Head of caudate nucleus (tissue), 42 donors: ENCODE results near the gene NPLOC4.
"Not testable (repeated sequence)": the region's sequence is repeated elsewhere in the genome, so short reads cannot be mapped to it uniquely, and the experiment has no call there.

Experiments used
- DNase-seq, 42 donors: peaks; one replicate each; pipeline versions ENCODE4 v3.0.0 to v3.0.0-alpha.2; 2020 to 2021; ENCODE audit warnings: mixed read lengths in 7 of 42
- intact Hi-C: fragments of 100-400 bp; cut with DNase I; formaldehyde crosslinking; loops from one replicate; pipeline ENCODE4 v1.15.0; 2022

The NPLOC4 gene

GRCh38 chr17:81599719-81600486 lies 37.0 kb downstream of the NPLOC4 start:
- intact Hi-C loops, result loop anchor here (2.0 kb wide), 1 partner anchor 347 kb away; no protein-coding TSS in a partner anchor
- peak in 1 of 42 donors; percentile 31 for DNase-seq

GRCh38 chr17:81593105-81593871 lies 43.6 kb downstream of the NPLOC4 start:
- intact Hi-C loops, result no loop called here
- DNase-seq, result peak in 19 of 42 donors; percentile 16 to 80 (median 45)

DNA sequence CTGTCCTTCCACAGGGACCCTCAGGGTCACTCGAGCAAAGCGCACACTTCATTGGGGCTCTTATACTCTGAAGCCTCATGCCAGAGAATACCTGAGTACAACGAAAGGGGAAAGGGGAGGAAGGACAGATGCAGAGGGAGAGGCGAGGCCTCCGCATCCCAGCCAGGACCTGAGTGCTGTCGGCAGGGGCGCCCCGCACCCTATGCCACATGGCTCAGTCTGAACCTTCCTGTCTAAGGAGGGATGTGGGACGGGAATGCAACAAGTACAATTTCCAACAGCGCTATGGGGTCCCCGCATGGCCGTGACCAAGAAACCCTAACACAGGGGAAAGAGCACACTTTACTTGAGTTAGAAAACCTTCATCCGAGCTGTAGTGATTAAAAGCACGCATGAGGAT lies 44.9 kb downstream of the NPLOC4 start:
- intact Hi-C loops, result no loop called here

GRCh38 chr17:81590121-81590520 lies 46.8 kb downstream of the NPLOC4 start:
- intact Hi-C loops, result no loop called here
- DNase-seq, result peak in 1 of 42 donors; percentile 14

More for the DNA sequence above, 44.9 kb downstream of the NPLOC4 start:
- DNase-seq, result no peak

DNA sequence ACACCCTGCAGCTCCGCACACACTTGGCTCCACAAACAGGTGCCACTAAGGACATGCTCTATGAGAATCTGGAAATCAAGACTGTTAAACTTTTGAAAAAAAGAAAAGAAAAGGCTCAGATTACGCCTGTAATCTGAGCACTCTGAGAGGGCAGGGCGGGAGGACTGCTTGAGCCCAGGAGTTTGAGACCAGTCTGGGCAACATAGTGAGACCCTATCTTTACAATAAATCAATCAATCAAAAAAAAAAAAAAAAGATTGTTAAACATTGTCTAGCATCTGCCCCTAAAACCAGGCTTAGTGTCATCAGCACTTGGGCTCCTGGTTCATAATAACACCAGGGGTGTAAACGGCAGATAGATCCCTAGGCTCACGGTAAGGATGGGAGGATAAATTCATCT lies 47.3 kb downstream of the NPLOC4 start:
- no peak for DNase-seq
- intact Hi-C loops, result no loop called here

GRCh38 chr17:81586096-81586495 lies 50.8 kb downstream of the NPLOC4 start:
- DNase-seq, result no peak
- intact Hi-C loops, result no loop called here

DNA sequence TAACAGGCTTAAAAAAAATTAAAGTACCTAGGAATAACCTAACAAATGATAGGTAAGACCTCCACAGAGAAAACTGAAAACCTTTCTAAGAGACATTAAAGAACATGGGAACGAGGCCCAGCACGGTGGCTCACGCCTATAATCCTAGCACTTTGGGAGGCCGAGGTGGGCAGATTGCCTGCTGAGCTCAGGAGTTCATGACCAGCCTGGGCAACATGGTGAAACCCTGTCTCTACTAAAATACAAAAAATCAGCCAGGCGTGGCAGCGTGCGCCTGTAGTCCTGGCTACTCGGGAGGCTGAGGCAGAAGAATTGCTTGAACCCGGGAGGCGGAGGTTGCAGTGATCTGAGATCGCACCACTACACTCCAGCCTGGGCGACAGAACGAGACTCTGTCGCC lies 52.1 kb downstream of the NPLOC4 start:
- DNase-seq, intact Hi-C loops: not testable (repeated sequence)

DNA sequence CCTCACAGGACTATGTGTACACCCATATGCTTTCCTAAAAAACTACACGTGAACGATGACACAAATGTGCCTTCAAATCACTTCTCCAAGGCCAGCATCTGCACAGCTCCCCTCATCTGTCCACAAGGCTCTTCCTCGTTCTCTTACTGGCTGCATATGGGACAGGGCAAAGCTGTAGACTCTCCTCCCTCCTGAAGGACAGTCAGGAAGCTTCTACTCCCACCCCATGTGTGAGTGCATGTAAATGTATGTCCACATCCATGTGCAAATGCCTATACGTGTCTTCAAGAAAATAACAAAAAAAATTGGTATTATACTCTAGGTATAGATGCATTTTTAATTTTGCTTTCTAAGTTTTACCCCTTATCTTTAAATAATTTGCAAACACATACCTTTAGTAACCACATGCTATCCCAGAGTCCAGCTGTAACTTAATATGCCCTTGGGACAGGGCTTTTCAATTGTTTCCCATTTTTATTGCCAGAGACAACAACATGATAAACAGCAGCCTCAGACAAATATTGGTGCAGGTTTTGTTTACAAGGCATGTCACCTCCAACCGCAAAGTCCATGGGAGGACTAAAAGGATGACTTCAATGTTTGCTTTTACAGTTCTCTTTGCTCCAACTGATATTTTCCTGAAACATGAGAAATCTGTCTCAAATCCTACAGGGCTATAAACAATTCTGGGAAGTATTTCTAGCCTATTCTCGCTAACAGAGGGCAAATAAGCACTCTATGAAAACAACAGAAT lies 53.1 kb downstream of the NPLOC4 start:
- intact Hi-C loops, result no loop called here
- no peak for DNase-seq

DNA sequence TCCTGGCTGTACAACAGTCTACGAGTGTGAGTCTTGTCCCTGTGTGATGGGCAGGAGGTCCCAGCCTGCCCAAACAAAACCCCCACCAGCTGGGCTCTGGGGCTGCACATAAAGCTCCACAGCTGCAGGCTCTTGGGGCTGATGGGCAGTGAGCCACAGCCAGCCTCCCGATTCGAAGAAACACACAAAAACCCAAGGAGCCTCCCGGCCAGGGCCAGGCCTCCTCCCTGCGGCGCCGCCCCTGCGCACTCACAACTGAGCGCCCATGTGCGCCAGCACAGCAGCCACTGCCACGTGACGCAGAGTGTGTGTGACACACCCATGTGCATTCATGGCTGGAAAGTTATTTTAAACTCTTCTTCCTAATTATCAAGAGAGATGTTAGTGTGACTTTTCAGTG lies 54.2 kb downstream of the NPLOC4 start:
- DNase-seq, result peak in 7 of 42 donors; percentile 14 to 44 (median 25)
- intact Hi-C loops, result no loop called here

DNA sequence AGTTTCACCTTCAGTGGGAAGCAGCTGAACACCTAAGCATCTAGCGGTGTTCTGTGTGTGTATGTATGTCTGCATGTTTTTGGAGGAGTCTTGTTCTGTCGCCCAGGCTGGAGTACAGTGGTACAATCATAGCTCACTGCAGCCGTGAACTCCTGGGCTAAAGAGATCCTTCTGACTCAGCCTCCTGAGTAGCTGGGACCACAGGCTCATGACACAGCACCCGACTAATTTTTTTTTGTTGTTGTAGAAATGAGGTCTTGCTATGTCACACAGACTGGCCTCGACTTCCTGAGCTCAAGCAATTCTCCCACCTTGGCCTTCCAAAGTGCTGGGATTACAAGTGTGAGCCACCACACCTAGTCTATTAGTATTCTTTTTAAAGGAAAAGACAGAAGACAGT lies 54.6 kb downstream of the NPLOC4 start:
- no peak for DNase-seq
- intact Hi-C loops, result no loop called here

GRCh38 chr17:81581758-81582157 lies 55.2 kb downstream of the NPLOC4 start:
- no peak for DNase-seq

GRCh38 chr17:81580481-81580880 lies 56.4 kb downstream of the NPLOC4 start:
- intact Hi-C loops, result no loop called here
- no peak for DNase-seq

More at GRCh38 chr17:81581758-81582157, 55.2 kb downstream of the NPLOC4 start:
- intact Hi-C loops, result no loop called here

DNA sequence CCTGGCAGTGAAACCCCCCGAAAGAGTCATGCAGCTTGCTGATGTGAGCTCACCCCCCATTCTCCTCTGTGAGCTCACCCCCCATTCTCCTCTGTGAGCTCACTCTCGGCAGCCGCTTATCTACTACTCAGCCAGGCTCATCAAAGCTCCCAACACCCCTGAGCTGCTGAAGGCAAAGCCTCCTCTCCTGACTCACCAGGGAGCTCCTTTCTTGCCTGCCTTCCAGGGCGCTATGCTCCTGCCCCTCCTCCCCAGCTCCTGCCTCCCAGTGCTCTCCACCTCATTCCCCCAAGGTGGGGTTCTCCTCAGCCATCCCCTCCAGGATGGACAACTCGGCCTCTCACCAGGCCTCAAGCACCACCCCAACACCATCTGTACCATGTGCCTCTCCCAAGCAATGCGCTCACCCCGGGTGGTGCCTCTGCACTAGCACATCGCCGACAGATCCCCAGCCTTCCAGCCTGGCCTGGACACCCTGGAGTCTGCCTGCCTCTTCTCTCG lies 57.0 kb downstream of the NPLOC4 start:
- intact Hi-C loops, result no loop called here
- peak in 15 of 42 donors; percentile 9 to 64 (median 37) for DNase-seq

GRCh38 chr17:81579298-81579697 lies 57.6 kb downstream of the NPLOC4 start:
- intact Hi-C loops, result no loop called here
- DNase-seq, result no peak

DNA sequence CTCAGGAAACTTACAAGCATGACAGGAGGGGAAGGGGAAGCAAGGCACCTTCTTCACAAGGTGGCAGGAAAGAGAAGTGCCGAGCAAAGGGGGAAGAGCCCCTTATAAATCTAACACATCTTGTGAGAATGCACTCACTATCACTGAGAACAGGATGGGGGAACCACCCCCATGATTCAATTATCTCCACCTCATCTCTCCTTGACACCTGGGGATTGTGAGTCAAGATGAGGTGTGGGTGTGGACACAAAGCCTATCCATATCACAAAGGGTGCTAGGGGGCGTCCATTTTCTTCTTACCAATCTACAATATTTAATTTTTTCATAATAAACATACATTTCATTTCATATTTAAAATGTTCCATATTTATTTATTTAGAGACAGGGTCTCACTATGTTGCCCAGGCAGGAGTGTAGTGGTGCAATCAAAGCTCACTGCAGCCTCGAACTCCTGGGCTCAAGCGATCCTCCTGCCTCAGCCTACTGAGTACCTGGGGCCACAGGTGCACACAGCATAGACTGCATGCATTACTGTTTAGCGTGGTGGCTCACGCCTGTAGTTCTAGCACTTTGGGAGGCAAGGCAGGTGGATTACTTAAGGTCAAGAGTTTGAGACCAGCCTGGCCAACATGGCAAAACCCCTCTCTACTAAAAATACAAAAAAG lies 58.2 kb downstream of the NPLOC4 start:
- intact Hi-C loops, result no loop called here
- peak in 20 of 42 donors; percentile 17 to 78 (median 40) for DNase-seq

DNA sequence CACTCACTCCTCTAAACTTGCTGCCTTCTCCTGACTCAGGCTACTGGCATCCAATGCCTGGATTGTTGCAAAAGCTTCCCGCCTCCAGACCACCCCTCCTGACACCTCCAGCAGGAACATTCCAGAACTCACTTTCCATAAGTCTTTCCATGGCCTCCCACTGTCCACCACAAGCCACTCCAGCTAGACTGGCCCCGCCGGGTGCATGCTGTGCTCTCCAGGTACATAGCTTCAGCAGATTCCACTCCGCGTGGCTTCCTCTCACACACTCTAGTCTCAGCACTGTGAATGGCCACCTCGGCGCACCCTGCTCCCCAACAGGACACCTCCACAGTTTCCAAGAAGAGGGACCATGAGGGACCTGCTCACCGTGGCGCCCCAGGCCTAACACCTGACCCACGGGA lies 58.9 kb downstream of the NPLOC4 start:
- intact Hi-C loops, result no loop called here
- no peak for DNase-seq

- intact Hi-C loops, result no loop called here
- DNase-seq, result no peak
These were observed 59.5 kb downstream of the NPLOC4 start for GRCh38 chr17:81577278-81578000.

DNA sequence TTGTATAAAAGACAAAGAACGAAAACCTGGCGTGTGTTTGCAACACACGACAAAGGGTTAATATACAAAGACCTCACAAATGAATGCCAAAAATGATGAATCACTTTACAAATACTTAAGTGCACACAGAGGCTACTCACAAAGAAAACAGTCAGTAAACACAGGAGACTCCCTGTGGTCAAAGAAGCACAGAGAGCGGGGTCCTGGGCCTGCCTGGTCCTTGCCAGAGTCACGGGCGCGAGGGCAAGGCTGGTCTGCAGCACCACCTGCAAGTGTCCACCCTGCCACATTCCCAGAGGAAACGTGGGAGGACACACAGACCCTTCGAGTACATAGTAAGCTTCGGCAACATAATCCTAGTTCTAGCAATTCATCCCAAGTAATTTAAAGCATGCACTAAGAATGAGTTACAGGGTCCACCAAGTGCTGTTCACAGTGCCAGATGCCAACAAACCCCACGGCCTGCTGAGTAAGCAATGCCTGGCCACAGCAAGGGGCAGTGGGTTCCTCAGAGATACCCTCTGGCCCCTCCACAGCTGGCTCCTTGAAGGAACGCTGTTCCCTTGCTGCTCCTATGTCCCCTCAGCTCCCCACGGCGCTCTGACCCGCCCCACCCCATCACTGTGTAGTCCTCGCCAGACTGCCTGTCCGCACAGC lies 60.2 kb downstream of the NPLOC4 start:
- intact Hi-C loops, result no loop called here
- peak in 1 of 42 donors; percentile 8 for DNase-seq
